ENCODE results near the gene DPYD.

DPYD gene

GRCh38 chr1:97461782-97462181 is 459.1 kb downstream of the DPYD start:
- peak overlapping the region; percentile 44 for H3K4me2 ChIP-seq (ENCODE audit: low read depth, low read length, poor library complexity, severe bottlenecking)
- H3K9me3 ChIP-seq (ENCODE audit: insufficient read depth, low read length) = peaks cover 4% of the 10 kb centered on the region; the same call in 1 of the 2 replicates
- no peak overlapping the region for H3K27ac ChIP-seq (ENCODE audit: low read depth, low read length)

GRCh38 chr1:97457446-97458089 is 463.3 kb downstream of the DPYD start:
- H3K9me3 ChIP-seq (ENCODE audit: insufficient read depth, low read length) = no peaks in the 10 kb centered on the region
- H3K9ac ChIP-seq (ENCODE audit: low read length) = no peak overlapping the region
- H3K36me3 ChIP-seq (ENCODE audit: low read length) = no peaks in the 10 kb centered on the region
- H3K9me2 ChIP-seq (replicated peaks; ENCODE audit: insufficient read depth, low read length) = no peaks in the 10 kb centered on the region
- no peak overlapping the region for H3K4me2 ChIP-seq (ENCODE audit: low read depth, low read length, poor library complexity, severe bottlenecking)
- no peak overlapping the region for H3K27ac ChIP-seq (ENCODE audit: low read depth, low read length)
- H3K4me3 ChIP-seq (ENCODE audit: insufficient read depth, low read length, poor library complexity, severe bottlenecking) = no peak overlapping the region
- no peak overlapping the region for H2AFZ ChIP-seq (ENCODE audit: low read depth, low read length, severe bottlenecking)
- H3K27me3 ChIP-seq (ENCODE audit: low read length) = no peaks in the 10 kb centered on the region
- TF ChIP-seq CTCF (IDR thresholded peaks at IDR 0.05; ENCODE audit: insufficient read depth, low read length, poor library complexity, severe bottlenecking) (no peak), EZH2phosphoT487 (conservative IDR thresholded peaks at IDR 0.05; ENCODE audit: low read length) (no peak)
- no peaks in the 10 kb centered on the region for H4K20me1 ChIP-seq (ENCODE audit: low read depth, low read length)
- no peaks in the 10 kb centered on the region for H3K79me2 ChIP-seq (ENCODE audit: insufficient read depth, low read length)
- H3F3A ChIP-seq (ENCODE audit: insufficient read depth) = no peaks in the 10 kb centered on the region

More at GRCh38 chr1:97461782-97462181, 459.1 kb downstream of the DPYD start:
- Histone ChIP-seq H3K4me3 (ENCODE audit: insufficient read depth, low read length, poor library complexity, severe bottlenecking) (no peak overlapping the region), H3K9ac (ENCODE audit: low read length) (no peak overlapping the region), H3K9me2 (replicated peaks; ENCODE audit: insufficient read depth, low read length) (no peaks in the 10 kb centered on the region), H4K20me1 (ENCODE audit: low read depth, low read length) (no peaks in the 10 kb centered on the region), H3F3A (ENCODE audit: insufficient read depth) (no peaks in the 10 kb centered on the region), H2AFZ (ENCODE audit: low read depth, low read length, severe bottlenecking) (no peak overlapping the region), H3K79me2 (ENCODE audit: insufficient read depth, low read length) (no peaks in the 10 kb centered on the region), H3K27me3 (ENCODE audit: low read length) (no peaks in the 10 kb centered on the region), H3K36me3 (ENCODE audit: low read length) (no peaks in the 10 kb centered on the region)
- no peak for TF ChIP-seq CTCF (IDR thresholded peaks at IDR 0.05; ENCODE audit: insufficient read depth, low read length, poor library complexity, severe bottlenecking)
- no peak for TF ChIP-seq EZH2phosphoT487 (conservative IDR thresholded peaks at IDR 0.05; ENCODE audit: low read length)

- H4K20me1 ChIP-seq (ENCODE audit: low read depth, low read length) = no peaks in the 10 kb centered on the region
- no peak overlapping the region for H3K27ac ChIP-seq (ENCODE audit: low read depth, low read length)
- no peaks in the 10 kb centered on the region for H3K9me3 ChIP-seq (ENCODE audit: insufficient read depth, low read length)
- H3K4me2 ChIP-seq (ENCODE audit: low read depth, low read length, poor library complexity, severe bottlenecking) = no peak overlapping the region
- H2AFZ ChIP-seq (ENCODE audit: low read depth, low read length, severe bottlenecking) = no peak overlapping the region
- no peak overlapping the region for H3K9ac ChIP-seq (ENCODE audit: low read length)
- H3K4me3 ChIP-seq (ENCODE audit: insufficient read depth, low read length, poor library complexity, severe bottlenecking) = no peak overlapping the region
- TF ChIP-seq EZH2phosphoT487 (conservative IDR thresholded peaks at IDR 0.05; ENCODE audit: low read length) = no peak
- TF ChIP-seq CTCF (IDR thresholded peaks at IDR 0.05; ENCODE audit: insufficient read depth, low read length, poor library complexity, severe bottlenecking) = no peak
- no peaks in the 10 kb centered on the region for H3K9me2 ChIP-seq (replicated peaks; ENCODE audit: insufficient read depth, low read length)
- H3K79me2 ChIP-seq (ENCODE audit: insufficient read depth, low read length) = no peaks in the 10 kb centered on the region
- no peaks in the 10 kb centered on the region for H3F3A ChIP-seq (ENCODE audit: insufficient read depth)
- H3K36me3 ChIP-seq (ENCODE audit: low read length) = no peaks in the 10 kb centered on the region
- no peaks in the 10 kb centered on the region for H3K27me3 ChIP-seq (ENCODE audit: low read length)
Measured at GRCh38 chr1:97451944-97452343, 468.9 kb downstream of the DPYD start.

Data from SU-DHL-6 (cell line).